Measurements from ENCODE around the gene ZBTB20. TPM values are rescaled to one million over a fixed set of nuclear protein-coding genes. Genes with fewer than 3 reads are reported as not detected.

Gene ZBTB20
- total RNA-seq, 1 donor from 2014 or later: 91.2 TPM

DNA sequence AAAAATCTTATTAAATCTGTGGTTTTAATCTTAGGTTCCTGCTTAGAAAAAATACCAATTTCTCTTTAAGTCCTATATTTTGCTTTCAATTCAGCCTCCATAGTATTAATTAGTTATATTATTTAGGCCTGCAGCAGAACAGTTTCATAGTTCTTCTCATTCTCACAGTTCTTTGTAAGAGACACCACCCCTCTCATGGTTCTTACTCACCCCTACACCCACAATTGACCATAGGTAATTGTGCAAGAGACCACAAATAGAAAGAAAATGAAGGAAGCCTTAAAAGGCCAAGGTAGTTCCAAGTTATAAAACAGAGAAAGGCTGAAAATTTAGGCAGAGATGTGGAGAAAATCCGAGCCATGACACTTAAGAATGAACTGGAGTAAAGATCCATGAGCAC lies 438.0 kb downstream of the ZBTB20 start:
- H3K36me3 Mint-ChIP-seq (ENCODE audit: low read depth): peaks cover 4% of the 10 kb centered on the region
- ChIA-PET POLR2A (no interaction called here), CTCF (no interaction called here)
- intact Hi-C loops (cut with micrococcal nuclease): no loop called here
- DNase-seq: no peak
- no peak overlapping the region for H3K27ac Mint-ChIP-seq
- ATAC-seq (ENCODE audit: low read depth): no peak
- peaks cover 6% of the 10 kb centered on the region for H3K4me1 Mint-ChIP-seq
- no peaks in the 10 kb centered on the region for H3K27me3 Mint-ChIP-seq
- no peaks in the 10 kb centered on the region for H3K9me3 Mint-ChIP-seq
- no peak overlapping the region for H3K4me3 Mint-ChIP-seq
- TF ChIP-seq, protein P1, sequence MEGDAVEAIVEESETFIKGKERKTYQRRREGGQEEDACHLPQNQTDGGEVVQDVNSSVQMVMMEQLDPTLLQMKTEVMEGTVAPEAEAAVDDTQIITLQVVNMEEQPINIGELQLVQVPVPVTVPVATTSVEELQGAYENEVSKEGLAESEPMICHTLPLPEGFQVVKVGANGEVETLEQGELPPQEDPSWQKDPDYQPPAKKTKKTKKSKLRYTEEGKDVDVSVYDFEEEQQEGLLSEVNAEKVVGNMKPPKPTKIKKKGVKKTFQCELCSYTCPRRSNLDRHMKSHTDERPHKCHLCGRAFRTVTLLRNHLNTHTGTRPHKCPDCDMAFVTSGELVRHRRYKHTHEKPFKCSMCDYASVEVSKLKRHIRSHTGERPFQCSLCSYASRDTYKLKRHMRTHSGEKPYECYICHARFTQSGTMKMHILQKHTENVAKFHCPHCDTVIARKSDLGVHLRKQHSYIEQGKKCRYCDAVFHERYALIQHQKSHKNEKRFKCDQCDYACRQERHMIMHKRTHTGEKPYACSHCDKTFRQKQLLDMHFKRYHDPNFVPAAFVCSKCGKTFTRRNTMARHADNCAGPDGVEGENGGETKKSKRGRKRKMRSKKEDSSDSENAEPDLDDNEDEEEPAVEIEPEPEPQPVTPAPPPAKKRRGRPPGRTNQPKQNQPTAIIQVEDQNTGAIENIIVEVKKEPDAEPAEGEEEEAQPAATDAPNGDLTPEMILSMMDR (IDR thresholded peaks at IDR 0.05): no peak

GRCh38 chr3:114707252-114707860 lies 439.7 kb downstream of the ZBTB20 start:
- no peak for DNase-seq
- H3K9me3 Mint-ChIP-seq: no peaks in the 10 kb centered on the region
- POLR2A ChIA-PET: no interaction called here
- peaks cover 6% of the 10 kb centered on the region for H3K4me1 Mint-ChIP-seq
- H3K36me3 Mint-ChIP-seq (ENCODE audit: low read depth): peaks cover 4% of the 10 kb centered on the region
- TF ChIP-seq, protein P1 (IDR thresholded peaks at IDR 0.05): no peak
- ATAC-seq (ENCODE audit: low read depth): no peak
- intact Hi-C loops (cut with micrococcal nuclease): no loop called here
- no peak overlapping the region for H3K27ac Mint-ChIP-seq
- H3K4me3 Mint-ChIP-seq: no peak overlapping the region
- CTCF ChIA-PET: no interaction called here
- no peaks in the 10 kb centered on the region for H3K27me3 Mint-ChIP-seq

GRCh38 chr3:114706591-114707232 lies 440.4 kb downstream of the ZBTB20 start:
- TF ChIP-seq, protein P1 (IDR thresholded peaks at IDR 0.05): no peak
- no peak for DNase-seq
- no peak overlapping the region for H3K27ac Mint-ChIP-seq
- ChIA-PET CTCF (no interaction called here), POLR2A (no interaction called here)
- no peaks in the 10 kb centered on the region for H3K9me3 Mint-ChIP-seq
- intact Hi-C loops (cut with micrococcal nuclease): no loop called here
- H3K4me3 Mint-ChIP-seq: no peak overlapping the region
- no peaks in the 10 kb centered on the region for H3K27me3 Mint-ChIP-seq
- no peak for ATAC-seq (ENCODE audit: low read depth)
- peaks cover 4% of the 10 kb centered on the region for H3K36me3 Mint-ChIP-seq (ENCODE audit: low read depth)
- H3K4me1 Mint-ChIP-seq: peaks cover 6% of the 10 kb centered on the region

- POLR2A ChIA-PET: no interaction called here
These were observed 446.4 kb downstream of the ZBTB20 start for GRCh38 chr3:114700637-114701234.

More at GRCh38 chr3:114700637-114701234, 446.4 kb downstream of the ZBTB20 start:
- Mint-ChIP-seq H3K9me3 (no peaks in the 10 kb centered on the region), H3K36me3 (ENCODE audit: low read depth) (no peaks in the 10 kb centered on the region), H3K4me3 (no peak overlapping the region), H3K27ac (no peak overlapping the region), H3K27me3 (no peaks in the 10 kb centered on the region), H3K4me1 (peaks cover 7% of the 10 kb centered on the region)
- no peak for ATAC-seq (ENCODE audit: low read depth)
- intact Hi-C loops (cut with micrococcal nuclease): no loop called here
- CTCF ChIA-PET: no interaction called here
- DNase-seq: no peak
- TF ChIP-seq, protein P1 (IDR thresholded peaks at IDR 0.05): no peak
